Fibroblast of lung (primary cell): ENCODE results near the gene CARD16.
"Not testable (repeated sequence)": the region's sequence is repeated elsewhere in the genome, so short reads cannot be mapped to it uniquely, and the experiment has no call there.

Experiments
- CTCF ChIP-seq, 2 donors: IDR thresholded peaks in 1 of 2; conservative IDR thresholded peaks in 1 of 2; 1 replicate in 1 of 2; 2 replicates in 1 of 2; pipeline ENCODE4 v1.5.1; 2011 to 2012; ENCODE audit warnings: low read length in 2 of 2, control low read depth in 1 of 2, inconsistent platforms in 1 of 2, low read depth in 1 of 2, mild to moderate bottlenecking in 1 of 2
- EZH2 ChIP-seq: IDR thresholded peaks from 2 replicates; pipeline ENCODE4 v1.5.1; 2012; ENCODE audit warnings: low read length, control low read depth, mild to moderate bottlenecking; ENCODE audit errors: missing control alignments

GRCh38 chr11:105044557-105045524 lies at the start of gene CARD16:
- not testable (repeated sequence) for TF ChIP-seq CTCF (conservative IDR thresholded peaks at IDR 0.05 in 1 of 2, IDR thresholded peaks at IDR 0.05 in 1 of 2; ENCODE audit: low read depth in 1 of 2, low read length in 2 of 2); EZH2
